ENCODE measurements around the gene ZSCAN4.

- TF ChIP-seq POLR2A (IDR thresholded peaks at IDR 0.05) (no peak), CTCF (IDR thresholded peaks at IDR 0.05) (no peak)
Measured at GRCh38 chr19:57620673-57621348, 47.9 kb upstream of the ZSCAN4 start.
